GM12878 (cell line): ENCODE data around the gene GPR158. TPM values are rescaled to one million over a fixed set of nuclear protein-coding genes. Genes with fewer than 3 reads are reported as not detected.

Source experiments
- ATAC-seq: fragments of 200-7000 bp; cut with Tn5 transposase; 3 replicates; pipeline ENCODE4 v1.9.1; 2020; ENCODE audit warnings: mild to moderate bottlenecking, moderate library complexity
- BruUV-seq: library from RNA; stranded (reverse); fragments of 400-500 nt; replicated peaks from 2 replicates; lab custom pipeline; 2021; lab: Mats Ljungman, UMichigan
- CTCF ChIA-PET: fragments of 300-600 bp; sonication (Branson Sonifier 250); formaldehyde crosslinking; extraction: SDS; loops from one replicate; lab custom pipeline; 2021; ENCODE audit warnings: inconsistent platforms; lab: Yijun Ruan, JAX
- POLR2A ChIA-PET: fragments of 350-600 bp; formaldehyde crosslinking; extraction: SDS; loops from one replicate; lab custom pipeline; 2021; ENCODE audit warnings: inconsistent platforms; lab: Charles Lee
- RAD21 ChIA-PET: fragments of 300-600 bp; sonication (Branson Sonifier 250); formaldehyde crosslinking; loops from one replicate; lab custom pipeline; 2023; ENCODE audit warnings: antibody characterized with exemption; ENCODE audit not compliant: unreplicated experiment; lab: Charles Lee
- SMC1A ChIA-PET: fragments of 300-600 bp; sonication (Branson Sonifier 250); formaldehyde crosslinking; loops from one replicate; lab custom pipeline; 2023; ENCODE audit not compliant: unreplicated experiment, uncharacterized antibody; lab: Charles Lee
- DNase-seq: peaks from one replicate; pipeline ENCODE4 v3.0.0-alpha.2; 2011; ENCODE audit warnings: low read depth, low spot score
- FAIRE-seq: peaks from 3 replicates; lab custom pipeline; 2011; peaks lifted over from hg19 to GRCh38; lab: Jason Lieb, UNC
- H2AFZ ChIP-seq: 2 replicates; pipeline ENCODE4 v1.6.0; 2011; ENCODE audit warnings: low read depth, low read length, control low read depth; ENCODE audit not compliant: control insufficient read depth
- H3K27ac ChIP-seq: 2 replicates; pipeline ENCODE4 v1.5.1; 2011; ENCODE audit warnings: control low read depth; ENCODE audit not compliant: control insufficient read depth, insufficient read depth
- H3K27me3 ChIP-seq, 2 experiments: replicated peaks in 1 of 2; 2 replicates each; pipeline versions ENCODE4 v1.6.0 to v1.6.1; 2011; ENCODE audit warnings: low read length in 1 of 2; ENCODE audit not compliant: control insufficient read depth in 2 of 2, insufficient read depth in 2 of 2
- H3K36me3 ChIP-seq, 2 experiments: 2 replicates each; pipeline ENCODE4 v1.5.1; 2011; ENCODE audit warnings: low read length in 1 of 2; ENCODE audit not compliant: control insufficient read depth in 2 of 2, insufficient read depth in 2 of 2
- H3K4me1 ChIP-seq: 2 replicates; pipeline ENCODE4 v1.6.1; 2011; ENCODE audit warnings: mild to moderate bottlenecking, low read length, moderate library complexity, mixed read lengths; ENCODE audit not compliant: control insufficient read depth, insufficient read depth
- H3K4me2 ChIP-seq: 2 replicates; pipeline ENCODE4 v1.6.0; 2011; ENCODE audit warnings: control low read depth; ENCODE audit not compliant: control insufficient read depth, insufficient read depth
- H3K4me3 ChIP-seq: fragments of 200-600 bp; sonication (generic); 2 replicates; pipeline ENCODE4 v1.5.1; 2016
- H3K79me2 ChIP-seq: 2 replicates; pipeline ENCODE4 v1.6.0; 2011; ENCODE audit warnings: low read length; ENCODE audit not compliant: control insufficient read depth, insufficient read depth
- H3K9ac ChIP-seq: 2 replicates; pipeline ENCODE4 v1.8.0; 2011; ENCODE audit warnings: low read length, control low read depth, mixed read lengths; ENCODE audit not compliant: control insufficient read depth, insufficient read depth
- H3K9me3 ChIP-seq: replicated peaks from 3 replicates; pipeline ENCODE4 v1.5.1; 2011; ENCODE audit warnings: mild to moderate bottlenecking, low read length; ENCODE audit not compliant: control insufficient read depth, insufficient read depth
- H4K20me1 ChIP-seq: 2 replicates; pipeline ENCODE4 v1.6.0; 2011; ENCODE audit not compliant: control insufficient read depth, insufficient read depth
- CUX1 ChIP-seq: IDR thresholded peaks from 2 replicates; pipeline ENCODE4 v1.6.1; 2012; ENCODE audit warnings: improper control_type of control experiment, low read depth, low read length; ENCODE audit not compliant: insufficient replicate concordance
- HDGF ChIP-seq: fragments of 450-650 bp; IDR thresholded peaks from 2 replicates; pipeline ENCODE4 v1.6.1; 2016; ENCODE audit warnings: antibody characterized with exemption
- NR2C1 ChIP-seq: fragments of 450-650 bp; IDR thresholded peaks from 2 replicates; pipeline ENCODE4 v1.6.1; 2017; ENCODE audit warnings: antibody characterized with exemption, mild to moderate bottlenecking, moderate library complexity
- PKNOX1 ChIP-seq: fragments of 450-650 bp; IDR thresholded peaks from 2 replicates; pipeline ENCODE4 v1.6.1; 2016; ENCODE audit warnings: mild to moderate bottlenecking
- RELB ChIP-seq: fragments of 450-650 bp; IDR thresholded peaks from 2 replicates; pipeline ENCODE4 v1.6.1; 2017; ENCODE audit warnings: low read depth, mild to moderate bottlenecking, moderate library complexity
- WGBS: methylation state at CpG from one replicate; pipeline ENCODE4 v1.1.6; 2016; ENCODE audit warnings: low lambda C conversion rate; ENCODE audit not compliant: insufficient replicate concordance, insufficient coverage; ENCODE audit errors: missing lambda C conversion rate; 5-methylcytosine and 5-hydroxymethylcytosine counted together
- in situ Hi-C: fragments of 300-500 bp; cut with MboI; formaldehyde crosslinking; loops from 9 replicates; pipeline ENCODE4 v1.14.3; 2018; ENCODE audit warnings: mixed read lengths
- intact Hi-C: fragments of 100-400 bp; cut with micrococcal nuclease; formaldehyde crosslinking; loops from one replicate; pipeline ENCODE4 v1.14.2; 2022; ENCODE audit not compliant: unreplicated experiment
- polyA plus RNA-seq, 11 experiments: library from polyadenylated mRNA; depleted of rRNA in 4 of 11; unstranded in 6 of 11; stranded (reverse) in 5 of 11; fragments of >200 nt; fragmentation: Nextera tagmentation in 4 of 11; fragmentation: Illumina TruSeq in 1 of 11; extraction: Ambion mirVana in 4 of 11; extraction: Trizol in 1 of 11; gene quantifications; 1 replicate in 1 of 11; 2 replicates in 10 of 11; pipeline versions ENCODE4 v1.2.1 to v1.2.3, GENCODE V29; 2011 to 2016; ENCODE audit warnings: inconsistent platforms in 2 of 11, missing spikeins in 2 of 11, low read depth in 1 of 11
- total RNA-seq, 4 experiments: library from RNA; depleted of rRNA in 3 of 4; stranded (reverse); fragments of >200 nt in 3 of 4; fragmentation: Illumina TruSeq in 1 of 4; extraction: Trizol in 1 of 4; gene quantifications; 2 replicates each; pipeline versions ENCODE4 v1.2.1 to v1.2.3, GENCODE V29; 2013 to 2021

Gene GPR158
- total and polyA plus RNA-seq, 10 of the 15 experiments (the other 5 are each of a cell fraction or from before 2014, with no cell fraction given): not detected

GRCh38 chr10:25487266-25487665 is 312.5 kb downstream of the GPR158 start:
- Histone ChIP-seq H3K27ac (no peak overlapping the region), H3K4me1 (no peaks in the 10 kb centered on the region), H3K27me3 (no peaks in the 10 kb centered on the region), H3K9me3 (no peaks in the 10 kb centered on the region), H3K79me2 (no peaks in the 10 kb centered on the region), H3K36me3 (no peaks in the 10 kb centered on the region), H2AFZ (no peak overlapping the region), H3K4me2 (no peak overlapping the region), H4K20me1 (no peaks in the 10 kb centered on the region), H3K4me3 (no peak overlapping the region), H3K9ac (no peak overlapping the region)
- FAIRE-seq: no peak
- in situ Hi-C loops: no loop called here
- no peak for DNase-seq
- CTCF ChIA-PET: no interaction called here
- TF ChIP-seq HDGF (no peak), NR2C1 (no peak), PKNOX1 (no peak), RELB (no peak), CUX1 (no peak)
- ATAC-seq: no peak
- intact Hi-C loops: no loop called here
- RAD21 ChIA-PET: no interaction called here
- no TSS peak for BruUV-seq
- POLR2A ChIA-PET: no interaction called here
- 28% methylated on average over 5 of the region's 5 CpGs for WGBS
- SMC1A ChIA-PET: interaction anchor here (0.6 kb wide), 1 partner anchor 529 kb away, joined by 3 read pairs; no protein-coding TSS in a partner anchor
